GM18498 (cell line): ENCODE measurements around the gene PBXIP1.
A peak's percentile ranks its signal among the peaks of the same experiment; 100 is the strongest.
"Not testable (repeated sequence)": the region's sequence is repeated elsewhere in the genome, so short reads cannot be mapped to it uniquely, and the experiment has no call there.

ENCODE experiments used
- ATAC-seq: cut with Tn5 transposase; IDR thresholded peaks from one replicate; pipeline ENCODE4 v1.9.1; 2021; ENCODE audit warnings: mild to moderate bottlenecking, moderate library complexity; ENCODE audit not compliant: unreplicated experiment

The PBXIP1 gene

DNA sequence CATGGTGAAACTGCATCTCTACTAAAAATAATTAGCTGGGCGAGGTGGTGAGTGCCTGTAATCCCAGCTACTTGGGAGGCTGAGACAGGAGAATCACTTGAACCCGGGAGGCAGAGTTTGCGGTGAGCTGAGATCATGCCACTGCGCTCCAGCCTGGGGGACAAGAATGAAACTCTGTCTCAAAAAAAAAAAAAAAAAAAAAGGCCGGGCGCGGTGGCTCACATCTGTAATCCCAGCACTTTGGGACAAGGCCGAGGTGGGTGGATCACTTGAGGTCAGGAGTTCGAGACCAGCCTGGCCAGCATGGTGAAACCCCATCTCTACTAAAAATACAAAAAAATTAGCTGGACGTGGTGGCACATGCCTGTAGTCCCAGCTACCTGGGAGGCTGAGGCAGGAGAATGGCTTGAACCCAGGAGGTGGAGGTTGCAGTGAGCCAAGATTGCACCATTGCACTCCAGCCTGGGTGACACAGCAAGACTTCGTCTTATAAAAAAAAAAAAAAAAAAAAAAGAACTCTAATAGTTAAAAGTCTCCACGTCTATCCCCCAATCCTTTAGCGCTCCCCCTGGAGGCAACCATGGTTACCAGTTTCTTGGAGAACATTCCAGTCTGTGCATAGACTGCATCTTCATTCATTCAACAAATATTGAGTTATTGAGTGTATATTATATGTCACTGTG, 39.5 kb upstream of the PBXIP1 start:
- not testable (repeated sequence) for ATAC-seq

DNA sequence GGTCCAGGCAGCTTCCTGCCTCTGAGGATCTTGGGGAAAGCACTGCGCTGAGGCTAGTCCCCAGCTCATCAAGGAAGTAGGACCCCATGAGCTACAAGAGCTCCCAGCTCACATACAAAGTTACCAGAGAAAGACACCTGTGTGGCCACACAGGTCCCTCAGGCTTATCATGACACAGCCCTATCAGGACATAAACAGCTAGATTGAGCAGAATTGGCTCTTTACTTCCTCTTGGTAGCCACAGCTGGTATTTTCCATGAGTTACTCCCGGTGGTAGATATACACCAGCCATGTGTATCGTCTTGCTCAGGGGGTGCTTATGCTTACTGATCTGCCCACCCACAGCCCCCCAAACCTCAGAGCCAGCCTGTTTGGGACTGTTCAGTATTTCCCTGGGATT, 38.7 kb upstream of the PBXIP1 start:
- ATAC-seq: no peak

DNA sequence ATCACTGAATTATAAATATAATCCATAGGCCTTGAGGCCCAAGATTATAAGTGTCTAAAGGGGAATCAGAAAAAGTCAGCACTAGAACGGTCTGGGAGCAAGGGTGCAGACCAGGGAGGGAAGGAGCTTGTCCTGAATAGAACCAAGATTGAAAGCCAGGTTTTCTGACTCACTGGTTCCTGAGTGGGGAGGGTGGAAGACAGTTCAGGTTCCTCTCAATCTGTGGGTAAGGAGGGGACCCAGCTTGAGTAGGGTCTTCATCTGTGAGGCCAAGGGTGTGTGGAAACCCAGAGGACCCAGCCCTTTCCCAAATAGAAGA, 38.3 kb upstream of the PBXIP1 start:
- no peak for ATAC-seq

GRCh38 chr1:154993572-154994268, 37.8 kb upstream of the PBXIP1 start, which contains the start of gene LENEP:
Gene LENEP, plus strand, starts transcription at chr1:154993586. Its CDS starts 22 bp downstream, at chr1:154993608.
- no peak for ATAC-seq

- ATAC-seq: no peak
Observed at GRCh38 chr1:154992721-154993571, 37.0 kb upstream of the PBXIP1 start.

- no peak for ATAC-seq
Observed at GRCh38 chr1:154990276-154990675, 34.4 kb upstream of the PBXIP1 start.

GRCh38 chr1:154989195-154989860, 33.4 kb upstream of the PBXIP1 start:
- ATAC-seq: no peak

- ATAC-seq: no peak
Observed at GRCh38 chr1:154988058-154988954, 32.4 kb upstream of the PBXIP1 start.

- ATAC-seq: no peak
Observed at GRCh38 chr1:154987326-154987725, 31.4 kb upstream of the PBXIP1 start.

DNA sequence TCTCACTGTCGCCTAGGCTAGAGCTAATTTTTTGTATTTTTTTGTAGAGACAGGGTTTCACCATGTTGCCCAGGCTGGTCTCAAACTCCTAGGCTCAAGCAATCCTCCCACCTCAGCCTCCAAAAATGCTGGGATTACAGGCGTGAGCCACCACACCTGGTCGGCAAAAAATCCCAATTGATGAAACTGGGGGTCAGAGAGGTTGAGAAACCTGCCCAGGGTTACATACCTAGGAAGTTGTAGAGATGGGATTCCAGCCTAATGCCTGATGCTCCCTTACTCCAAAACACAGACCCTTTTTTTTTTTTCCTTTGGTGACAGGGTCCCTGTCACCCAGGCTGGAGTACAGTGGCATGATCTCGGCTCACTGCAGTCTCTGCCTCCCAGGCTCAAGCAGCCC, 30.8 kb upstream of the PBXIP1 start:
- not testable (repeated sequence) for ATAC-seq

DNA sequence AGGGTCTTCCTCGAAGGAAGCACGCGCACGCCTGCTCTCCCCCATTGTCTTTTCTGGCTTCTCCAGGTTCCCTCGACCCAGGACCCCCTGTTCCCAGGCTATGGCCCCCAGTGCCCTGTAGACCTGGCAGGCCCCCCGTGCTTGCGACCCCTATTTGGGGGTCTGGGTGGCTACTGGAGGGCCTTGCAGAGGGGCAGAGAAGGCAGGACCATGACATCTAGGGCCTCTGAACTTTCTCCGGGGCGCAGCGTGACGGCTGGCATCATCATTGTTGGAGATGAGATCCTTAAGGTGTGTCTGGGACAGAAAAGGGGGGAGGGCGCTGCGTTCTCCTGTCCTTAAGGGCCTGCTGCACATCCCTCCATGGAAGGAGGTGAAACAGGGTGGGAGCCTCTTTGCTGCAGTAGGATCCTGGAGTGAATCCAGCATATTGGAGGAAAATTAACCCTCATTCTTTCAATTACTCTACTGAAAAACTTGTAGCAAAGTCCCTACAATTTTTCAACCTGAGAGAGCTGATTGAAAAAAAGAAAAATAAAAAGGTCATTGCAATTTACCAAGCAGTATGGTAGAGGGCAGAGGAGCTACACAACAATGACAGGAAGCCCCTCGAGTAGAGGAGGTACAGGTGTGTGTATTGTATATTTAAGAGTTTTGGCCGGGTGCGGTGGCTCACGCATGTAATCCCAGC, 28.0 kb upstream of the PBXIP1 start:
- ATAC-seq: no peak

- ATAC-seq: peak; percentile 97
Observed at GRCh38 chr1:154982897-154983648, 27.2 kb upstream of the PBXIP1 start, which contains the start of gene FLAD1. Gene FLAD1, plus strand, starts transcription at chr1:154983344. Its CDS starts 351 bp downstream, at chr1:154983695.

GRCh38 chr1:154982341-154982740, 26.4 kb upstream of the PBXIP1 start:
- ATAC-seq: no peak

DNA sequence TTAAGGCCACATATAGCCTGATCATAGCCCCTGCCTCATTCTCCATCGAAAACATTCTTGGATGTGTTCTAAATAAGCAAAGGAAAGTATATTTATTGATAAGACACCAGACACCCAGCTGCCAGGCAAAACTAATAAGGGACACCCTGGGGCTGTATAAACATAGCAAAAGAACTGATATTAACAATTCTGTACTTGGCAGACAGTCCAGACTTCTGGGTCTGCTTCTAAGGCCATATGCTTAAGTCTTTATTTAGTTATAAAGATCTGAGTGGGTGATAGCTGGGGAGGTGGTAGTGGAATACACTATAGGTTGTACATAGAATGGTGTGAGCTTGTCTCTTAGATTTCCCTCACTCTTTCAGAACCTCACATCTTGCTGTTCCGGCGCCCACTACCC, 22.5 kb upstream of the PBXIP1 start:
- no peak for ATAC-seq

- not testable (repeated sequence) for ATAC-seq
Observed at GRCh38 chr1:154977762-154978161, 21.9 kb upstream of the PBXIP1 start.

- no peak for ATAC-seq
Observed at GRCh38 chr1:154975409-154976059, 19.6 kb upstream of the PBXIP1 start.

GRCh38 chr1:154974808-154975408, 19.0 kb upstream of the PBXIP1 start:
- peak; percentile 49 for ATAC-seq
